H1 (cell line): ENCODE results near the gene ATF7.

ENCODE experiments used
- ATF3 ChIP-seq: IDR thresholded peaks from 2 replicates; pipeline ENCODE4 v1.6.1; 2011; ENCODE audit warnings: low read depth, mild to moderate bottlenecking, low read length; ENCODE audit not compliant: insufficient read depth
- CTCF ChIP-seq, 3 experiments: IDR thresholded peaks; 1 replicate in 2 of 3; 2 replicates in 1 of 3; pipeline versions ENCODE4 v1.5.1 to v1.6.1; 2011; ENCODE audit warnings: low read length in 3 of 3, mild to moderate bottlenecking in 3 of 3, inconsistent platforms in 2 of 3, low read depth in 1 of 3, moderate library complexity in 1 of 3; ENCODE audit not compliant: insufficient read depth in 1 of 3; ENCODE audit errors: control extremely low read depth in 1 of 3
- EP300 ChIP-seq, 2 experiments: IDR thresholded peaks; 1 replicate in 1 of 2; 2 replicates in 1 of 2; pipeline ENCODE4 v1.6.1; 2011 to 2012; ENCODE audit warnings: low read depth in 2 of 2, low read length in 2 of 2, mild to moderate bottlenecking in 2 of 2, borderline replicate concordance in 1 of 2, inconsistent platforms in 1 of 2, moderate library complexity in 1 of 2
- HDAC2 ChIP-seq, 2 experiments: fragments of 300-600 bp in 1 of 2; sonication (generic) in 1 of 2; IDR thresholded peaks; 2 replicates each; pipeline ENCODE4 v1.6.1; 2011 to 2012; ENCODE audit warnings: low read depth in 2 of 2, low read length in 2 of 2, mild to moderate bottlenecking in 2 of 2, moderate library complexity in 2 of 2, borderline replicate concordance in 1 of 2, inconsistent platforms in 1 of 2
- KDM4A ChIP-seq: IDR thresholded peaks from one replicate; pipeline ENCODE4 v1.7.1; 2012; ENCODE audit warnings: low read depth, mild to moderate bottlenecking, moderate library complexity, low read length, inconsistent platforms; ENCODE audit not compliant: severe bottlenecking
- MAFK ChIP-seq: IDR thresholded peaks from 2 replicates; pipeline ENCODE4 v1.6.1; 2012; ENCODE audit warnings: low read depth, mild to moderate bottlenecking, improper control_type of control experiment, low read length
- POLR2A ChIP-seq, 2 experiments: IDR thresholded peaks; 1 replicate in 1 of 2; 2 replicates in 1 of 2; pipeline ENCODE4 v1.6.1; 2011; ENCODE audit warnings: low read depth in 2 of 2, low read length in 2 of 2, mild to moderate bottlenecking in 2 of 2; ENCODE audit errors: control extremely low read depth in 1 of 2
- RFX5 ChIP-seq: IDR thresholded peaks from 2 replicates; pipeline ENCODE4 v1.6.1; 2011; ENCODE audit warnings: low read depth, low read length, improper control_type of control experiment, borderline replicate concordance
- RXRA ChIP-seq: IDR thresholded peaks from 2 replicates; pipeline ENCODE4 v1.6.1; 2011; ENCODE audit warnings: low read depth, mild to moderate bottlenecking, low read length, moderate library complexity; ENCODE audit not compliant: insufficient read depth
- SIN3A ChIP-seq, 2 experiments: IDR thresholded peaks in 1 of 2; conservative IDR thresholded peaks in 1 of 2; 2 replicates each; pipeline ENCODE4 v1.6.1; 2011 to 2012; ENCODE audit warnings: low read length in 2 of 2, improper control_type of control experiment in 1 of 2, low read depth in 1 of 2, mild to moderate bottlenecking in 1 of 2
- SUZ12 ChIP-seq: fragments of 200-600 bp; sonication (generic); IDR thresholded peaks from 2 replicates; pipeline ENCODE4 v1.6.1; 2012; ENCODE audit warnings: mild to moderate bottlenecking, inconsistent platforms, low read length, moderate library complexity, mixed read lengths
- TCF12 ChIP-seq: IDR thresholded peaks from 2 replicates; pipeline ENCODE4 v1.6.1; 2011; ENCODE audit warnings: low read depth, mild to moderate bottlenecking, low read length

- TF ChIP-seq CTCF (IDR thresholded peaks at IDR 0.05; ENCODE audit: control extremely low read depth in 1 of 3, insufficient read depth in 1 of 3, low read depth in 1 of 3, low read length in 3 of 3) = no peak
- no peak for TF ChIP-seq HDAC2 (IDR thresholded peaks at IDR 0.05; ENCODE audit: borderline replicate concordance in 1 of 2, low read depth in 2 of 2, low read length in 2 of 2)
- TF ChIP-seq TCF12 = no peak
- no peak for TF ChIP-seq ATF3
- no peak for TF ChIP-seq KDM4A
- no peak for TF ChIP-seq SIN3A (conservative IDR thresholded peaks at IDR 0.05 in 1 of 2, IDR thresholded peaks at IDR 0.05 in 1 of 2; ENCODE audit: low read depth in 1 of 2, low read length in 2 of 2)
- no peak for TF ChIP-seq RFX5
- TF ChIP-seq EP300 (IDR thresholded peaks at IDR 0.05; ENCODE audit: borderline replicate concordance in 1 of 2, low read depth in 2 of 2, low read length in 2 of 2) = no peak
- TF ChIP-seq POLR2A (IDR thresholded peaks at IDR 0.05; ENCODE audit: control extremely low read depth in 1 of 2, low read depth in 2 of 2, low read length in 2 of 2) = no peak
- no peak for TF ChIP-seq SUZ12
- no peak for TF ChIP-seq RXRA
- no peak for TF ChIP-seq MAFK
Measured at GRCh38 chr12:53590652-53591051, 35.5 kb downstream of the ATF7 start.
